ENCODE data around the gene LPP. TPM values are rescaled to one million over a fixed set of nuclear protein-coding genes. Genes with fewer than 3 reads are reported as not detected.

LPP gene
- total and polyA plus RNA-seq, 10 of the 15 experiments (the other 5 are each of a cell fraction or from before 2014, with no cell fraction given), result under 0.01 to 0.62 (median 0.03) TPM

DNA sequence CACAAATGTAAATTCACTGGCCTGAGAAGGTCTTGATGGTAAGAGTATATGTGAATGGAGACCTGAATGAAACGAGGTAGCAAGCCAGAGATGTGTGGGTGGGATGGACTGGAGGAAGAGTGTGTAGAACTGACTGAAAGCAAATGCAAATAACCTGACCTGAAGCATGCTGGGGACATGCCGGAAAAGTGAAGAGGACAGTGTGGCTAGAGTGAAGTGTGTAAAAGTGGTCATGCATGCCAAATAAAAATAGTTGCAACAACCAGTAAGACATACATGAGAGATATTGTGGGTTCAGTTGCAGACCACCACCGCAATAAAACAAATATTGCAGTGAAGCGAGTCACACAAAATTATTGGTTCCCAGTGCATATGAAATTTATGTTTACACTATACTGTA is 82.3 kb downstream of the LPP start:
- CTCF ChIA-PET, result no interaction called here
- Histone ChIP-seq H3K4me1 (ENCODE audit: control insufficient read depth, insufficient read depth, low read length) (no peaks in the 10 kb centered on the region), H3K27ac (ENCODE audit: control insufficient read depth, insufficient read depth) (no peak overlapping the region), H3K27me3 (replicated peaks in 1 of 2; ENCODE audit: control insufficient read depth in 2 of 2, insufficient read depth in 2 of 2, low read length in 1 of 2) (peaks cover 0 to 5% of the 10 kb centered on the region in 2 experiments; a peak in 2 of 4 replicates), H2AFZ (ENCODE audit: control insufficient read depth, low read depth, low read length) (no peak overlapping the region), H3K4me2 (ENCODE audit: control insufficient read depth, insufficient read depth) (no peak overlapping the region), H3K9me3 (replicated peaks; ENCODE audit: control insufficient read depth, insufficient read depth, low read length) (no peaks in the 10 kb centered on the region), H3K36me3 (ENCODE audit: control insufficient read depth in 2 of 2, insufficient read depth in 2 of 2, low read length in 1 of 2) (no peaks in the 10 kb centered on the region), H3K9ac (ENCODE audit: control insufficient read depth, insufficient read depth, low read length) (no peak overlapping the region), H3K79me2 (ENCODE audit: control insufficient read depth, insufficient read depth, low read length) (no peaks in the 10 kb centered on the region), H3K4me3 (no peak overlapping the region), H4K20me1 (ENCODE audit: control insufficient read depth, insufficient read depth) (no peaks in the 10 kb centered on the region)
- FAIRE-seq (no peak), ATAC-seq (no peak), DNase-seq (ENCODE audit: low read depth, low spot score) (no peak)
- in situ Hi-C loops (cut with MboI) (no loop called here), intact Hi-C loops (cut with micrococcal nuclease; ENCODE audit: unreplicated experiment) (no loop called here)
- RAD21 ChIA-PET (ENCODE audit: unreplicated experiment), result no interaction called here
- SMC1A ChIA-PET (ENCODE audit: uncharacterized antibody, unreplicated experiment), result no interaction called here
- TF ChIP-seq DPF2 (IDR thresholded peaks at IDR 0.05) (no peak), SMC3 (IDR thresholded peaks at IDR 0.05; ENCODE audit: borderline replicate concordance, low read length) (no peak), NFYA (IDR thresholded peaks at IDR 0.05; ENCODE audit: borderline replicate concordance, low read depth, low read length) (no peak), IKZF1 (conservative IDR thresholded peaks at IDR 0.05) (no peak), BACH1 (IDR thresholded peaks at IDR 0.05; ENCODE audit: borderline replicate concordance) (no peak), JUND (IDR thresholded peaks at IDR 0.05; ENCODE audit: low read depth, low read length) (no peak), SMARCA5 (IDR thresholded peaks at IDR 0.05) (no peak), PML (IDR thresholded peaks at IDR 0.05; ENCODE audit: low read length) (no peak), ATF7 (IDR thresholded peaks at IDR 0.05; ENCODE audit: low read depth) (no peak), SMAD5 (IDR thresholded peaks at IDR 0.05; ENCODE audit: low read depth) (no peak), NRF1 (conservative IDR thresholded peaks at IDR 0.05; ENCODE audit: low read depth, low read length) (no peak), RB1 (IDR thresholded peaks at IDR 0.05; ENCODE audit: borderline replicate concordance) (no peak), CREM (IDR thresholded peaks at IDR 0.05; ENCODE audit: low read depth) (no peak), SREBF2 (IDR thresholded peaks at IDR 0.05; ENCODE audit: low read length) (no peak), ATF2 (IDR thresholded peaks at IDR 0.05; ENCODE audit: low read length) (no peak), POLR2AphosphoS5 (IDR thresholded peaks at IDR 0.05; ENCODE audit: low read length) (no peak), POU2F2 (IDR thresholded peaks at IDR 0.05; ENCODE audit: borderline replicate concordance, low read depth, low read length) (no peak), TCF7 (IDR thresholded peaks at IDR 0.05; ENCODE audit: borderline replicate concordance) (no peak)
- TF ChIP-seq, protein P1, sequence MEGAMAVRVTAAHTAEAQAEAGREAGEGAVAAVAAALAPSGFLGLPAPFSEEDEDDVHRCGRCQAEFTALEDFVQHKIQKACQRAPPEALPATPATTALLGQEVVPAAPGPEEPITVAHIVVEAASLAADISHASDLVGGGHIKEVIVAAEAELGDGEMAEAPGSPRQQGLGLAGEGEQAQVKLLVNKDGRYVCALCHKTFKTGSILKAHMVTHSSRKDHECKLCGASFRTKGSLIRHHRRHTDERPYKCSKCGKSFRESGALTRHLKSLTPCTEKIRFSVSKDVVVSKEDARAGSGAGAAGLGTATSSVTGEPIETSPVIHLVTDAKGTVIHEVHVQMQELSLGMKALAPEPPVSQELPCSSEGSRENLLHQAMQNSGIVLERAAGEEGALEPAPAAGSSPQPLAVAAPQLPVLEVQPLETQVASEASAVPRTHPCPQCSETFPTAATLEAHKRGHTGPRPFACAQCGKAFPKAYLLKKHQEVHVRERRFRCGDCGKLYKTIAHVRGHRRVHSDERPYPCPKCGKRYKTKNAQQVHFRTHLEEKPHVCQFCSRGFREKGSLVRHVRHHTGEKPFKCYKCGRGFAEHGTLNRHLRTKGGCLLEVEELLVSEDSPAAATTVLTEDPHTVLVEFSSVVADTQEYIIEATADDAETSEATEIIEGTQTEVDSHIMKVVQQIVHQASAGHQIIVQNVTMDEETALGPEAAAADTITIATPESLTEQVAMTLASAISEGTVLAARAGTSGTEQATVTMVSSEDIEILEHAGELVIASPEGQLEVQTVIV (IDR thresholded peaks at IDR 0.05; ENCODE audit: borderline replicate concordance, partially characterized antibody), result no peak
- TF ChIP-seq, protein P2, sequence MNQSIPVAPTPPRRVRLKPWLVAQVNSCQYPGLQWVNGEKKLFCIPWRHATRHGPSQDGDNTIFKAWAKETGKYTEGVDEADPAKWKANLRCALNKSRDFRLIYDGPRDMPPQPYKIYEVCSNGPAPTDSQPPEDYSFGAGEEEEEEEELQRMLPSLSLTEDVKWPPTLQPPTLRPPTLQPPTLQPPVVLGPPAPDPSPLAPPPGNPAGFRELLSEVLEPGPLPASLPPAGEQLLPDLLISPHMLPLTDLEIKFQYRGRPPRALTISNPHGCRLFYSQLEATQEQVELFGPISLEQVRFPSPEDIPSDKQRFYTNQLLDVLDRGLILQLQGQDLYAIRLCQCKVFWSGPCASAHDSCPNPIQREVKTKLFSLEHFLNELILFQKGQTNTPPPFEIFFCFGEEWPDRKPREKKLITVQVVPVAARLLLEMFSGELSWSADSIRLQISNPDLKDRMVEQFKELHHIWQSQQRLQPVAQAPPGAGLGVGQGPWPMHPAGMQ (IDR thresholded peaks at IDR 0.05; ENCODE audit: borderline replicate concordance), result no peak
- WGBS (ENCODE audit: insufficient coverage, insufficient replicate concordance, low lambda C conversion rate, missing lambda C conversion rate), result 17% methylated on average over 4 of the region's 4 CpGs
- POLR2A ChIA-PET, result no interaction called here
- no TSS peak for BruUV-seq (replicated peaks)

Data from GM12878 (cell line).